Natural killer cell (primary cell): ENCODE results near the gene MAT2B. TPM values are rescaled to one million over a fixed set of nuclear protein-coding genes. Genes with fewer than 3 reads are reported as not detected.

ENCODE experiments used
- ATAC-seq, 3 donors: fragments of 150-1000 bp in 2 of 3; fragments of 200-7000 bp in 1 of 3; cut with Tn5 transposase; 1 replicate in 1 of 3; 2 replicates in 2 of 3; pipeline ENCODE4 v1.10.0; 2021; ENCODE audit warnings: mild to moderate bottlenecking in 2 of 3, moderate library complexity in 2 of 3
- DNase-seq, 2 donors: peaks; one replicate each; pipeline versions ENCODE4 v3.0.0 to v3.0.0-alpha.2; 2013 to 2021; ENCODE audit warnings: mixed read lengths in 1 of 2
- H3K27ac ChIP-seq: one replicate; pipeline ENCODE4 v1.5.1; 2013; ENCODE audit warnings: mild to moderate bottlenecking, low read length
- H3K27me3 ChIP-seq: one replicate; pipeline ENCODE4 v1.6.1; 2013; ENCODE audit warnings: low read length; ENCODE audit not compliant: control insufficient read depth, insufficient read depth
- H3K36me3 ChIP-seq: one replicate; pipeline ENCODE4 v1.6.1; 2013; ENCODE audit warnings: low read length; ENCODE audit not compliant: control insufficient read depth, insufficient read depth
- H3K4me1 ChIP-seq: one replicate; pipeline ENCODE4 v1.6.1; 2013; ENCODE audit warnings: low read length; ENCODE audit not compliant: control insufficient read depth, insufficient read depth
- H3K4me3 ChIP-seq: one replicate; pipeline ENCODE4 v1.5.1; 2013; ENCODE audit warnings: low read length
- H3K9me3 ChIP-seq: one replicate; pipeline ENCODE4 v1.6.1; 2013; ENCODE audit warnings: low read length; ENCODE audit not compliant: control insufficient read depth, insufficient read depth
- H3K27ac Mint-ChIP-seq, 2 donors: one replicate each; pipeline ENCODE4 v1.8.0; 2022; ENCODE audit warnings: mild to moderate bottlenecking in 2 of 2, mixed read lengths in 2 of 2, moderate library complexity in 1 of 2
- H3K27me3 Mint-ChIP-seq, 2 donors: one replicate each; pipeline ENCODE4 v1.8.0; 2022; ENCODE audit warnings: low read depth in 2 of 2, mixed read lengths in 2 of 2
- H3K36me3 Mint-ChIP-seq: one replicate; pipeline ENCODE4 v1.8.0; 2022; ENCODE audit warnings: mixed read lengths
- H3K4me1 Mint-ChIP-seq, 2 donors: one replicate each; pipeline ENCODE4 v1.8.0; 2022; ENCODE audit warnings: mixed read lengths in 2 of 2
- H3K4me3 Mint-ChIP-seq: one replicate; pipeline ENCODE4 v1.8.0; 2022; ENCODE audit warnings: mild to moderate bottlenecking, moderate library complexity, mixed read lengths
- H3K9me3 Mint-ChIP-seq, 2 donors: one replicate each; pipeline ENCODE4 v1.8.0; 2022; ENCODE audit warnings: mixed read lengths in 2 of 2
- WGBS: methylation state at CpG from one replicate; pipeline ENCODE4 v1.1.7; 2013; ENCODE audit warnings: missing lambda C conversion rate; ENCODE audit not compliant: insufficient coverage; 5-methylcytosine and 5-hydroxymethylcytosine counted together
- intact Hi-C: fragments of 100-400 bp; cut with micrococcal nuclease; formaldehyde crosslinking; loops from one replicate; pipeline ENCODE4 v1.14.2; 2022
- total RNA-seq, 4 donors: library from RNA; stranded (reverse); fragments of 120-200 nt in 1 of 4; gene quantifications; one replicate each; pipeline versions ENCODE4 v1.2.3 to v1.2.4, GENCODE V29; 2013 to 2022
- TF ChIP-seq, protein P1 (sequence below): fragments of 200-600 bp; IDR thresholded peaks from one replicate; pipeline ENCODE4 v1.8.0; 2022; ENCODE audit warnings: antibody characterized with exemption

MAT2B gene
- total RNA-seq, 3 donors from 2014 or later (not counting 1 experiment from before 2014, with no cell fraction given): 68.5 to 99.0 (median 80.7) TPM

DNA sequence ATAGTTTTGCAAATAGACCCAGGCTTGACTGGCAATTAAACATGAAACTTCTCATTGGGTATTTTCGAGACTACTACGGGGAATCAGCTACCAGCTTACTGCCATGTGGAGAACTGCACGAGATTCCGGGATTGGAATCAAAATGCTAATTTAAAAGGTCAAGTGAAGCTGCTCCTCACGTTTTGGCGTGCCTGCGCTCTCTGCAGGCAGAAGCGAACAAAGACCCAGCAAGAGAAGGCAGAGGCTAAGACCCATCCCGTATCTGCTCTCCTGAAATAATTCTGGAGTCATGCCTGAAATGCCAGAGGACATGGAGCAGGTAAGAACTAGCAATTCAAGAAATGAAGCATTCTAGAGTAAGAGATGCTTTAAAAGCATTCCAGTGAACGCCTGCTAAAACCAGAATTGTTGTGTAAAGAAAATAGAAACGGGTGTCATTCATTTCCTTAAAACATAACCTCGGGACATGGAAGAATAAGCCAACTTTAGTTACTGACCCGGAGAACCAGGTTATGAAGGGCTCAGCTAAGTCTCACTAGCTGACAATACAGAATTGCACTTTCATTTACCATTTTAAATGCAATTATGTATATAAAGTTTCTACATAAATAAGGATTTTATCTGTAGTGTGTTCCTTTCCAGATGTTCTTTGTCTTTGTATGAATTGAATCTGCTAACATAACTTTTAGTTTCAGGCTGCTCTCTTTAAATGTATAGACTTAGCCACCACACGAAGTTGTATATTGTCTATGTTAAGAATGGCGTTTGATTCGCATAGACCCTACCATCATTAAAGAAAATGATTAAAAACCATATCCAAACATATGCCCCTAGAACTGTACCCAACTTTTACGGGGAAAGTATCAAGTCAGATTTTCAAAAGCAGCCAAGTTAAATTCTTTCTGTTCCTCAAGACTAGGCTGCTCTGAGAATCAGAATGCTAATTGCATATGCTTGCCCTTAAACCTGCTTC lies 2.0 kb upstream of the MAT2B start:
- Mint-ChIP-seq H3K27ac (peak overlapping the region; percentile 99 to 100), H3K4me1 (peaks cover 53% of the 10 kb centered on the region in 2 donors), H3K36me3 (no peaks in the 10 kb centered on the region), H3K9me3 (no peaks in the 10 kb centered on the region), H3K27me3 (no peaks in the 10 kb centered on the region), H3K4me3 (peak overlapping the region; percentile 98)
- intact Hi-C loops: no loop called here
- DNase-seq (peak in 1 of 2 donors; percentile 73), ATAC-seq (no peak)
- 4% methylated on average over 16 of the region's 17 CpGs for WGBS
- H3K27ac ChIP-seq: peak overlapping the region; percentile 99
- no peaks in the 10 kb centered on the region for H3K9me3 ChIP-seq
- H3K36me3 ChIP-seq: no peaks in the 10 kb centered on the region
- H3K4me1 ChIP-seq: peaks cover 13% of the 10 kb centered on the region
- TF ChIP-seq, protein P1, sequence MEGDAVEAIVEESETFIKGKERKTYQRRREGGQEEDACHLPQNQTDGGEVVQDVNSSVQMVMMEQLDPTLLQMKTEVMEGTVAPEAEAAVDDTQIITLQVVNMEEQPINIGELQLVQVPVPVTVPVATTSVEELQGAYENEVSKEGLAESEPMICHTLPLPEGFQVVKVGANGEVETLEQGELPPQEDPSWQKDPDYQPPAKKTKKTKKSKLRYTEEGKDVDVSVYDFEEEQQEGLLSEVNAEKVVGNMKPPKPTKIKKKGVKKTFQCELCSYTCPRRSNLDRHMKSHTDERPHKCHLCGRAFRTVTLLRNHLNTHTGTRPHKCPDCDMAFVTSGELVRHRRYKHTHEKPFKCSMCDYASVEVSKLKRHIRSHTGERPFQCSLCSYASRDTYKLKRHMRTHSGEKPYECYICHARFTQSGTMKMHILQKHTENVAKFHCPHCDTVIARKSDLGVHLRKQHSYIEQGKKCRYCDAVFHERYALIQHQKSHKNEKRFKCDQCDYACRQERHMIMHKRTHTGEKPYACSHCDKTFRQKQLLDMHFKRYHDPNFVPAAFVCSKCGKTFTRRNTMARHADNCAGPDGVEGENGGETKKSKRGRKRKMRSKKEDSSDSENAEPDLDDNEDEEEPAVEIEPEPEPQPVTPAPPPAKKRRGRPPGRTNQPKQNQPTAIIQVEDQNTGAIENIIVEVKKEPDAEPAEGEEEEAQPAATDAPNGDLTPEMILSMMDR: no peak
- H3K4me3 ChIP-seq: peak overlapping the region; percentile 92
- H3K27me3 ChIP-seq: no peaks in the 10 kb centered on the region

DNA sequence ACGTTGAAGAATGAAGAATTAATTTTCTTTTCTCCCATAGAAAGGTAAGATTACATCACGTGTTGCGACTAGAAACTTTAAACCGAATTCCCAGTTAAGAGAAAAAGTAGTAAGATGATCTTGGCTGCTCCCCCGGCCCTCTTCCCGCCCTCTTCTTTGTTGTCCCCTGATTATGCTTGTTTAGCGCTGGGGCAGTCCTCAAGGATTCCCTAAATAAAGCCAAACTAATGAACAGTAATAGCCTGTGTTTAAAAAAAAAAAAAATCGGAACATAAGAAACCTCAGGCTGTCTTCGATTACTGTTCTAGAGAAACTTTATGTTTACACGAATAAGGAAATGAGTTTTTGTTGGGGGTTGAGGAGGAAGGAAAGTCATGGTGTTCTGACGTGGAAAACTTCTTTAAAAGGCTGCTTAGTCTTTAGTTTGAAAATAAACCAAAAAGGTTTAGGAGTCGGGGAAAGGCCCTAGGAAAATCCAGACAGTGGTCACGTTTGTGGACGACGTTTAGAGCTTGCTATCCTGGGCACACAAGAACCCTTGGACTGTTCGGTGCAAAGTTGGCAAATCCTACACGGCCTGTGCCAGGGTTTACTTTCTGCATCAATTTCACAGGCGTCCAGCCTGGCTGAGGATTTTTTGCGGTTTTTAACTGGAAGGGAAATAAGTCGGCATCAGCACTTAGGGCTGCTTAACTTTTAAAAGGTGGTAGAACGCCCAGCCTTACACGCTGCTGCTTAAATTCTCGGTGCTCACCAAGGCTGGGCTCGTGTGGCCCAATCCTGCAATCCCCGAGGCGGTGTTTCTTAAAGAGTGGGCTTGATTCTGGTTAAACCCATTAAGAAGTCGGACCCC lies 1.1 kb upstream of the MAT2B start:
- peaks cover 62 to 63% of the 10 kb centered on the region in 2 donors for H3K4me1 Mint-ChIP-seq
- no peaks in the 10 kb centered on the region for H3K36me3 Mint-ChIP-seq

DNA sequence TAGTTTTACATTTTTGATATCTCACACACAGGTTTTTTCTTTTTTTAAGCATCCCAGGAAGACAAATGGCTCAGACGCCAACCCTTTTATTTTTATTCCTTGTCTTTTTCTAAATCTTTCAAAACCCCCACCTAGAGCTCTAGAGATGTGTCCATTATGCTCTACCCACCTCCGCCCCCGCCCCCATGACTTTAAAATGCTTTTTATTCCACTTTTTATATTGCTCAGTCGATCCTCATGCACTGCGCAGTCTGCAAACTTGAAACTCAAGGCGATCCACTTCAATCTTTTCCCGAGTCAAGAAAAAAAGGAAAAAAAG lies 411 bp upstream of the MAT2B start:
- Mint-ChIP-seq H3K4me1 (peaks cover 68 to 70% of the 10 kb centered on the region in 2 donors), H3K27me3 (no peaks in the 10 kb centered on the region)
- peak overlapping the region; percentile 92 for H3K4me3 ChIP-seq

More for the DNA sequence above, 1.1 kb upstream of the MAT2B start:
- Histone ChIP-seq H3K27me3 (no peaks in the 10 kb centered on the region), H3K4me1 (peaks cover 19% of the 10 kb centered on the region), H3K27ac (peak overlapping the region; percentile 99), H3K9me3 (no peaks in the 10 kb centered on the region), H3K36me3 (peaks cover 2% of the 10 kb centered on the region), H3K4me3 (peak overlapping the region; percentile 92)
- Mint-ChIP-seq H3K4me3 (peak overlapping the region; percentile 98), H3K27ac (peak overlapping the region; percentile 99 to 100), H3K9me3 (no peaks in the 10 kb centered on the region), H3K27me3 (no peaks in the 10 kb centered on the region)
- peak; percentile 36 to 62 for DNase-seq
- under 1% methylated on average over 25 of the region's 27 CpGs for whole genome bisulfite sequencing
- TF ChIP-seq, protein P1: no peak
- intact Hi-C loops: no loop called here
- peak in 2 of 3 donors; percentile 5 to 11 for ATAC-seq

More for the DNA sequence above, 411 bp upstream of the MAT2B start:
- DNase-seq (no peak), ATAC-seq (no peak)
- no peaks in the 10 kb centered on the region for H3K9me3 Mint-ChIP-seq
- H3K4me1 ChIP-seq: peaks cover 20% of the 10 kb centered on the region
- TF ChIP-seq, protein P1: no peak
- no peaks in the 10 kb centered on the region for H3K36me3 Mint-ChIP-seq
- no peaks in the 10 kb centered on the region for H3K9me3 ChIP-seq
- no peaks in the 10 kb centered on the region for H3K27me3 ChIP-seq
- peaks cover 2% of the 10 kb centered on the region for H3K36me3 ChIP-seq
- under 1% methylated on average over 7 of the region's 7 CpGs for WGBS
- H3K27ac Mint-ChIP-seq: peak overlapping the region; percentile 99 to 100
- peak overlapping the region; percentile 98 for H3K4me3 Mint-ChIP-seq
- intact Hi-C loops: loop anchor here (1.0 kb wide), 1 partner anchor 45 kb away; the partner anchor contains the start of genes HMMR and NUDCD2
- H3K27ac ChIP-seq: peak overlapping the region; percentile 99
